ENCODE results near the gene IFT122. TPM values are rescaled to one million over a fixed set of nuclear protein-coding genes. Genes with fewer than 3 reads are reported as not detected.

The IFT122 gene
- total and polyA plus RNA-seq, 2 of the 4 experiments (the other 2 are of a cell fraction) = 16.8 to 28.0 TPM

DNA sequence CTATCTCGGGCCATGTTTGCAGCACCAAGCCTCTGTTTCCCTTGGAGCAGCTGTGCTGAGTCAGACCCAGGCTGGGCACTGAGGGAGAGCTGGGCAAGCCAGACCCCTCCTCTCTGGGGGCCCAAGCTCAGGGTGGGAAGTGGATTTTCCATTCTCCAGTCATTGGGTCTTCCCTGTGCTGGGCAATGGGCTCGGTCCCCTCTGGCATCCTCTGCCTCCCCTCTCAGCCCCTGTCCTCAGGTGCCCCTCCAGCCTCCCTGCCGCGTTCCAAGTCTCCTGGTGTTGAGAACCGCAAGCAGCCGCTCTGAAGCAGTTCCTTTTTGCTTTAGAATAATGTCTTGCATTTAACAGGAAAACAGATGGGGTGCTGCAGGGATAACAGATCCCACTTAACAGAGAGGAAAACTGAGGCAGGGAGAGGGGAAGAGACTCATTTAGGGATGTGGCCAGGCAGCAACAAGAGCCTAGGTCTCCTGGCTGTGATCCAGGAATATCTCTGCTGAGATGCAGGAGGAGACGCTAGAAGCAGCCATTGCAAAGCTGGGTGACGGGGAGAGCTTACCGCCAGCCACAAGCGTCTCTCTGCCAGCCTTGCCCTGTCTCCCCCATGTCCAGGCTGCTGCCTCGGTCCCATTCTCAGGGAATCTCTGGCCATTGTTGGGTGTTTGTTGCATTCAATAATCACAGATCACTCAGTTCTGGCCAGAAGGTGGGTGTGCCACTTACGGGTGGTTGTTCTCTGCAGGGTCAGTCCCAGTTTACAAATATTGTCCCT lies 89.6 kb downstream of the IFT122 start:
- intact Hi-C loops (cut with micrococcal nuclease) = no loop called here
- peak overlapping the region; percentile 82 for H2AFZ ChIP-seq (replicated peaks; ENCODE audit: low read length, poor library complexity)
- peak overlapping the region; percentile 33 for H4K5ac ChIP-seq (ENCODE audit: low read depth, low read length)
- no peak overlapping the region for H3K4me3 ChIP-seq (ENCODE audit: insufficient read depth, low read depth, low read length)
- no peaks in the 10 kb centered on the region for H4K20me1 ChIP-seq (ENCODE audit: insufficient read depth, low read length)
- peak overlapping the region; percentile 26; the same call in 1 of the 2 replicates for H3K4ac ChIP-seq (ENCODE audit: low read depth, low read length)
- no peaks in the 10 kb centered on the region for H3K79me1 ChIP-seq (ENCODE audit: low read depth in 1 of 2, low read length in 2 of 2)
- no peaks in the 10 kb centered on the region for H3K9me3 ChIP-seq (ENCODE audit: control insufficient read depth, insufficient read depth, low read length)
- H2BK15ac ChIP-seq (ENCODE audit: low read depth, low read length) = peak overlapping the region; percentile 7; the same call in 1 of the 3 replicates
- H2AK5ac ChIP-seq (ENCODE audit: low read depth, low read length) = peak overlapping the region; percentile 35
- H3K9ac ChIP-seq (ENCODE audit: low read depth, low read length) = no peak overlapping the region
- H3K9me1 ChIP-seq (ENCODE audit: insufficient read depth, low read length) = peaks cover 8% of the 10 kb centered on the region
- ATAC-seq (ENCODE audit: low read depth) = no peak; the same call in 1 of the 2 replicates
- no peak overlapping the region for H2BK5ac ChIP-seq (ENCODE audit: low read depth, low read length, poor library complexity, severe bottlenecking)
- H3K27me3 ChIP-seq (ENCODE audit: control insufficient read depth, insufficient read depth, low read length) = no peaks in the 10 kb centered on the region
- 0 out of 2 replicates have a peak overlapping the region, but pooled peaks have one; percentile 1 for H3K23ac ChIP-seq (ENCODE audit: low read depth, low read length)
- no TSS peak for BruUV-seq (replicated peaks)
- in situ Hi-C loops (cut with MboI; ENCODE audit: low sequenced_read_pairs) = no loop called here
- H4K8ac ChIP-seq (ENCODE audit: low read depth in 2 of 2, low read length in 2 of 2) = peak overlapping the region in 1 of 2 experiments; percentile 55; a peak in 3 of 4 replicates
- H3K56ac ChIP-seq (ENCODE audit: extremely low read depth, insufficient read depth, low read length) = no peak overlapping the region
- H3K4me2 ChIP-seq (ENCODE audit: low read depth, low read length) = no peak overlapping the region
- no peak for DNase-seq
- peak overlapping the region; percentile 65; the same call in 1 of the 2 replicates for H4K91ac ChIP-seq (ENCODE audit: insufficient read depth, low read depth, low read length)
- 65% methylated on average over 2 of the region's 12 CpGs; no CpG with 5 or more reads in 1 of the 2 experiments for WGBS, 2 experiments (ENCODE audit: extremely low coverage in 2 of 2, insufficient read length in 1 of 2)
- CTCF ChIA-PET = no interaction called here
- H3K14ac ChIP-seq (replicated peaks; ENCODE audit: low read depth, low read length) = peak overlapping the region; percentile 10; the same call in 1 of the 2 replicates
- TF ChIP-seq CEBPB (IDR thresholded peaks at IDR 0.05; ENCODE audit: low read depth, low read length) = no peak
- no peak for TF ChIP-seq FOS (IDR thresholded peaks at IDR 0.05; ENCODE audit: low read depth, low read length)
- TF ChIP-seq ELK1 (IDR thresholded peaks at IDR 0.05; ENCODE audit: borderline replicate concordance, low read depth, low read length) = no peak
- TF ChIP-seq POLR2A (IDR thresholded peaks at IDR 0.05; ENCODE audit: low read depth, low read length) = no peak
- TF ChIP-seq BHLHE40 (IDR thresholded peaks at IDR 0.05; ENCODE audit: low read depth, low read length) = no peak
- TF ChIP-seq NFE2L2 (IDR thresholded peaks at IDR 0.05; ENCODE audit: low read depth, low read length) = no peak
- TF ChIP-seq MAFK (IDR thresholded peaks at IDR 0.05; ENCODE audit: low read depth, low read length) = no peak
- TF ChIP-seq RAD21 (IDR thresholded peaks at IDR 0.05; ENCODE audit: low read length) = no peak
- no peak for TF ChIP-seq MXI1 (IDR thresholded peaks at IDR 0.05; ENCODE audit: borderline replicate concordance, low read depth, low read length)
- TF ChIP-seq RFX5 (IDR thresholded peaks at IDR 0.05; ENCODE audit: low read depth, low read length) = no peak
- H2AK9ac ChIP-seq (replicated peaks; ENCODE audit: low read depth, low read length, poor library complexity) = peak overlapping the region; percentile 60
- peak overlapping the region; percentile 56 for H2BK120ac ChIP-seq (ENCODE audit: low read depth, low read length)
- dilution Hi-C loops (cut with HindIII; ENCODE audit: low sequenced_read_pairs, unreplicated experiment) = no loop called here
- peak overlapping the region; percentile 38 for H3K18ac ChIP-seq (ENCODE audit: low read depth, low read length)
- no peaks in the 10 kb centered on the region for H3K36me3 ChIP-seq (ENCODE audit: control insufficient read depth, insufficient read depth, low read length)
- H2BK20ac ChIP-seq (ENCODE audit: low read depth, low read length) = peak overlapping the region; percentile 0; the same call in 1 of the 2 replicates
- H3K4me1 ChIP-seq (ENCODE audit: control insufficient read depth, insufficient read depth, low read length) = peaks cover 16% of the 10 kb centered on the region
- H3K27ac ChIP-seq (ENCODE audit: insufficient read depth, low read length) = no peak overlapping the region
- POLR2A ChIA-PET (ENCODE audit: unreplicated experiment) = no interaction called here

Measured in IMR-90 (cell line).